Measurements from ENCODE around the gene AFDN.

Gene AFDN

DNA sequence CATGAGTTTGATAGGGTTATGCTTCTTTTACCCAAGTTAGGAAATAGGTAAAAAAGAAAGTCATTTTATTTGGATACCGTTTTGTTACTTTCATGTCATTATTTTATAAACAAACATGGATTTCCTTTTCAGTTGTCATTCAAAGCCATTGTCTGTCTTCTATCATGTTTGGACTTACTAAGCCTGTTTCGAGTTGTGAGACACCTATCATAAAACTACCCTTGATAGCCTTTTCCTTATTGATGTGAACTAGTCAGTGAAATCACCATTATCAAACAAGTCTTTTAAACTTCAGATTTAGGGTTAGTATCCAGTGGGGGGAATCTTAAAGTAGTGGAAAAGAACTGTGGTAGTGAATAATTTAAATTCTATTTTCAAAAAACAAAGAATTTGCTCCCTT lies 85.8 kb downstream of the AFDN start:
- no peak for TF ChIP-seq EZH2phosphoT487 (IDR thresholded peaks at IDR 0.05; ENCODE audit: borderline replicate concordance)
- TF ChIP-seq, protein P1, sequence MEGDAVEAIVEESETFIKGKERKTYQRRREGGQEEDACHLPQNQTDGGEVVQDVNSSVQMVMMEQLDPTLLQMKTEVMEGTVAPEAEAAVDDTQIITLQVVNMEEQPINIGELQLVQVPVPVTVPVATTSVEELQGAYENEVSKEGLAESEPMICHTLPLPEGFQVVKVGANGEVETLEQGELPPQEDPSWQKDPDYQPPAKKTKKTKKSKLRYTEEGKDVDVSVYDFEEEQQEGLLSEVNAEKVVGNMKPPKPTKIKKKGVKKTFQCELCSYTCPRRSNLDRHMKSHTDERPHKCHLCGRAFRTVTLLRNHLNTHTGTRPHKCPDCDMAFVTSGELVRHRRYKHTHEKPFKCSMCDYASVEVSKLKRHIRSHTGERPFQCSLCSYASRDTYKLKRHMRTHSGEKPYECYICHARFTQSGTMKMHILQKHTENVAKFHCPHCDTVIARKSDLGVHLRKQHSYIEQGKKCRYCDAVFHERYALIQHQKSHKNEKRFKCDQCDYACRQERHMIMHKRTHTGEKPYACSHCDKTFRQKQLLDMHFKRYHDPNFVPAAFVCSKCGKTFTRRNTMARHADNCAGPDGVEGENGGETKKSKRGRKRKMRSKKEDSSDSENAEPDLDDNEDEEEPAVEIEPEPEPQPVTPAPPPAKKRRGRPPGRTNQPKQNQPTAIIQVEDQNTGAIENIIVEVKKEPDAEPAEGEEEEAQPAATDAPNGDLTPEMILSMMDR (conservative IDR thresholded peaks at IDR 0.05; ENCODE audit: low read length) = no peak
- no peak overlapping the region for H2AFZ ChIP-seq (ENCODE audit: low read length)
- no peaks in the 10 kb centered on the region for H3K27me3 ChIP-seq (ENCODE audit: insufficient read depth, low read length, poor library complexity, severe bottlenecking)
- no peaks in the 10 kb centered on the region for H3K79me2 ChIP-seq (ENCODE audit: insufficient read depth, low read length)
- no peaks in the 10 kb centered on the region for H3K9me2 ChIP-seq (replicated peaks; ENCODE audit: low read depth, low read length)
- no peak overlapping the region for H3K9ac ChIP-seq (ENCODE audit: low read depth, low read length, poor library complexity, severe bottlenecking)
- no peaks in the 10 kb centered on the region for H3K9me3 ChIP-seq (ENCODE audit: insufficient read depth, low read depth, low read length)
- H3K4me2 ChIP-seq (ENCODE audit: low read depth, low read length, poor library complexity, severe bottlenecking) = no peak overlapping the region
- no peaks in the 10 kb centered on the region for H3F3A ChIP-seq (ENCODE audit: low read depth)
- no peak overlapping the region for H3K4me3 ChIP-seq (ENCODE audit: low read length, poor library complexity, severe bottlenecking)
- no peaks in the 10 kb centered on the region for H4K20me1 ChIP-seq (ENCODE audit: insufficient read depth, low read length, poor library complexity, severe bottlenecking)
- H3K4me1 ChIP-seq (ENCODE audit: insufficient read depth, low read length, poor library complexity, severe bottlenecking) = no peaks in the 10 kb centered on the region
- H3K36me3 ChIP-seq (ENCODE audit: insufficient read depth, low read length) = no peaks in the 10 kb centered on the region

DNA sequence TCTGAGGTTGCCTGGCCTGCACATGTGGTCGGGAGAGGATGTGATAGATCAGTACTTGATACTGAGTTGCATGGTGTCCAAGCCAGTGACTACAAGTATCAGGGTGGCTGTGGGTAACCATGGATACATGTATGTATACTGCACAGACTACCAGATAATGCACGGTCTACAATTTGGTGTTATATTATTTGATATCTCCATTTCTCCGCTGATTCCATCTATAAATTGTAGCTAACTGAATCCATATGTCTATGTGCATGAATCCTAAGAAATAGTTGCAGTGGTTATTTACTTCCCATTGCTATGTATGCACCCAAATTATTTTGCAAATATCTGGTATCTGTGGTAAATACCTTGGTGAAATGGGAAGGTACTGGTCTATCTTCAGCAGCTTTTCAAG lies 87.0 kb downstream of the AFDN start:
- no peaks in the 10 kb centered on the region for H3K4me1 ChIP-seq (ENCODE audit: insufficient read depth, low read length, poor library complexity, severe bottlenecking)
- H3K9me3 ChIP-seq (ENCODE audit: insufficient read depth, low read depth, low read length) = no peaks in the 10 kb centered on the region
- H3K79me2 ChIP-seq (ENCODE audit: insufficient read depth, low read length) = no peaks in the 10 kb centered on the region
- H3K4me3 ChIP-seq (ENCODE audit: low read length, poor library complexity, severe bottlenecking) = no peak overlapping the region
- no peak overlapping the region for H3K4me2 ChIP-seq (ENCODE audit: low read depth, low read length, poor library complexity, severe bottlenecking)
- H3K9ac ChIP-seq (ENCODE audit: low read depth, low read length, poor library complexity, severe bottlenecking) = no peak overlapping the region
- no peaks in the 10 kb centered on the region for H3K9me2 ChIP-seq (replicated peaks; ENCODE audit: low read depth, low read length)
- no peaks in the 10 kb centered on the region for H3F3A ChIP-seq (ENCODE audit: low read depth)
- TF ChIP-seq, protein P1 (conservative IDR thresholded peaks at IDR 0.05; ENCODE audit: low read length) = no peak
- TF ChIP-seq EZH2phosphoT487 (IDR thresholded peaks at IDR 0.05; ENCODE audit: borderline replicate concordance) = no peak
- no peaks in the 10 kb centered on the region for H3K27me3 ChIP-seq (ENCODE audit: insufficient read depth, low read length, poor library complexity, severe bottlenecking)
- H2AFZ ChIP-seq (ENCODE audit: low read length) = no peak overlapping the region
- no peaks in the 10 kb centered on the region for H3K36me3 ChIP-seq (ENCODE audit: insufficient read depth, low read length)
- no peaks in the 10 kb centered on the region for H4K20me1 ChIP-seq (ENCODE audit: insufficient read depth, low read length, poor library complexity, severe bottlenecking)

DNA sequence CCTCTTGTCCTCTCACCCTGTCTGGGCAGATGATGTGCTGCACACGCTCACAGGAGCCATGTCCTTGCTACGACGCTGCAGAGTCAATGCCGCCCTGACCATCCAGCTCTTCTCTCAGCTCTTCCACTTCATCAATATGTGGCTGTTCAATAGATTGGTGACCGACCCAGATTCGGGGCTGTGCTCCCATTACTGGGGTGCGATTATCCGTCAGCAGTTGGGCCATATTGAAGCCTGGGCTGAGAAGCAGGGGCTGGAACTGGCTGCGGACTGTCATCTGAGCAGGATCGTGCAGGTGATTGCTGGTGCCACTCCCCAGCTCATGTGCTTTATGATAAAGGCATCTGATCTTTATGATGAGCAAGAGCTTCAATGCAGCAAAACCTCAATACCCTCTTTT lies 88.4 kb downstream of the AFDN start:
- no peak overlapping the region for H3K4me3 ChIP-seq (ENCODE audit: low read length, poor library complexity, severe bottlenecking)
- H3K36me3 ChIP-seq (ENCODE audit: insufficient read depth, low read length) = no peaks in the 10 kb centered on the region
- no peak overlapping the region for H3K9ac ChIP-seq (ENCODE audit: low read depth, low read length, poor library complexity, severe bottlenecking)
- H4K20me1 ChIP-seq (ENCODE audit: insufficient read depth, low read length, poor library complexity, severe bottlenecking) = no peaks in the 10 kb centered on the region
- no peaks in the 10 kb centered on the region for H3K27me3 ChIP-seq (ENCODE audit: insufficient read depth, low read length, poor library complexity, severe bottlenecking)
- H3K9me2 ChIP-seq (replicated peaks; ENCODE audit: low read depth, low read length) = no peaks in the 10 kb centered on the region
- TF ChIP-seq, protein P1 (conservative IDR thresholded peaks at IDR 0.05; ENCODE audit: low read length) = no peak
- TF ChIP-seq EZH2phosphoT487 (IDR thresholded peaks at IDR 0.05; ENCODE audit: borderline replicate concordance) = no peak
- H2AFZ ChIP-seq (ENCODE audit: low read length) = no peak overlapping the region
- no peaks in the 10 kb centered on the region for H3F3A ChIP-seq (ENCODE audit: low read depth)
- H3K79me2 ChIP-seq (ENCODE audit: insufficient read depth, low read length) = no peaks in the 10 kb centered on the region
- H3K9me3 ChIP-seq (ENCODE audit: insufficient read depth, low read depth, low read length) = no peaks in the 10 kb centered on the region
- H3K4me1 ChIP-seq (ENCODE audit: insufficient read depth, low read length, poor library complexity, severe bottlenecking) = no peaks in the 10 kb centered on the region
- no peak overlapping the region for H3K4me2 ChIP-seq (ENCODE audit: low read depth, low read length, poor library complexity, severe bottlenecking)
